ENCODE results near the gene GPR152. TPM values are rescaled to one million over a fixed set of nuclear protein-coding genes. Genes with fewer than 3 reads are reported as not detected.

Gene GPR152
- total RNA-seq, 1 experiment from 2014 or later: not detected

GRCh38 chr11:67412495-67413179 is 39.9 kb downstream of the GPR152 start:
- Mint-ChIP-seq H3K36me3 (ENCODE audit: insufficient read depth in 1 of 3, low read depth in 3 of 3) (no peaks in the 10 kb centered on the region), H3K4me1 (peaks cover 23 to 37% of the 10 kb centered on the region in 2 experiments), H3K27me3 (ENCODE audit: low read depth) (peaks cover 46% of the 10 kb centered on the region), H3K4me3 (no peak overlapping the region), H3K9me3 (no peaks in the 10 kb centered on the region; a peak in 1 of 5 replicates), H3K27ac (no peak overlapping the region)
- H3K23ac ChIP-seq (ENCODE audit: insufficient read length, low read depth, low read length): no peak overlapping the region
- no peak overlapping the region for H2AK5ac ChIP-seq (ENCODE audit: insufficient read length, low read length)
- H2AFZ ChIP-seq (ENCODE audit: low read length): no peak overlapping the region
- H3K23me2 ChIP-seq (ENCODE audit: insufficient read length, low read depth, low read length, poor library complexity, severe bottlenecking): no peaks in the 10 kb centered on the region
- no peaks in the 10 kb centered on the region for H4K20me1 ChIP-seq (ENCODE audit: control insufficient read depth, insufficient read depth, insufficient read length)
- no peak overlapping the region for H3K4ac ChIP-seq (ENCODE audit: low read depth, low read length)
- no peak overlapping the region for H2BK20ac ChIP-seq (ENCODE audit: low read depth, low read length, poor library complexity, severe bottlenecking)
- no peak overlapping the region for H3K18ac ChIP-seq (ENCODE audit: insufficient read length, low read depth, low read length)
- no peak for TF ChIP-seq CTCF (conservative IDR thresholded peaks at IDR 0.05)
- no peak overlapping the region for H3K56ac ChIP-seq (ENCODE audit: insufficient read length, low read depth, low read length)
- H3K4me2 ChIP-seq (ENCODE audit: insufficient read depth, insufficient read length, low read length): no peak overlapping the region
- no peak overlapping the region for H4K8ac ChIP-seq (replicated peaks; ENCODE audit: insufficient read length, low read depth, low read length)
- H3T11ph ChIP-seq (ENCODE audit: low read length): no peak overlapping the region
- no peak overlapping the region for H3K9ac ChIP-seq (ENCODE audit: extremely low read depth, insufficient read length, low read length)
- H2BK15ac ChIP-seq (ENCODE audit: low read depth, low read length): no peak overlapping the region
- H2BK120ac ChIP-seq (ENCODE audit: low read depth, low read length, poor library complexity, severe bottlenecking): no peak overlapping the region
- no peak overlapping the region for H2BK12ac ChIP-seq (ENCODE audit: insufficient read length, low read depth, low read length)
- no peak overlapping the region for H4K91ac ChIP-seq (ENCODE audit: insufficient read length, low read depth, low read length)
- no peak for DNase-seq
- H3K4me1 ChIP-seq (ENCODE audit: insufficient read depth, low read length): no peaks in the 10 kb centered on the region
- no peak overlapping the region for H2BK5ac ChIP-seq (ENCODE audit: insufficient read length, low read length)
- no peak overlapping the region for H3K14ac ChIP-seq (ENCODE audit: insufficient read depth, low read length)
- H3K27me3 ChIP-seq (ENCODE audit: insufficient read depth, low read length): no peaks in the 10 kb centered on the region
- no peak overlapping the region for H4K5ac ChIP-seq (ENCODE audit: insufficient read length, low read depth, low read length)
- H3K79me1 ChIP-seq (ENCODE audit: insufficient read depth, low read depth, low read length, poor library complexity, severe bottlenecking): no peaks in the 10 kb centered on the region
- H3K79me2 ChIP-seq (ENCODE audit: insufficient read depth, low read length): no peaks in the 10 kb centered on the region
- H3K27ac ChIP-seq (ENCODE audit: insufficient read length, low read depth, low read length): no peak overlapping the region
- H3K9me3 ChIP-seq (ENCODE audit: control insufficient read depth, low read depth, low read length): no peaks in the 10 kb centered on the region
- WGBS (ENCODE audit: extremely low coverage, insufficient read length, low lambda C conversion rate): no CpG with 5 or more reads among the region's 9 CpGs
